Measurements from ENCODE around the gene TTC7B. TPM values are rescaled to one million over a fixed set of nuclear protein-coding genes. Genes with fewer than 3 reads are reported as not detected.

The TTC7B gene
- total and polyA plus RNA-seq, 2 experiments from 2014 or later, result 68.1 to 75.8 TPM

- Histone ChIP-seq H3K9me3 (ENCODE audit: low read depth) (no peaks in the 10 kb centered on the region), H3K4me3 (no peak overlapping the region), H3K36me3 (no peaks in the 10 kb centered on the region), H3K4me1 (ENCODE audit: low read depth) (peaks cover 13% of the 10 kb centered on the region), H3K27ac (no peak overlapping the region), H3K27me3 (no peaks in the 10 kb centered on the region)
- TF ChIP-seq, protein P1, sequence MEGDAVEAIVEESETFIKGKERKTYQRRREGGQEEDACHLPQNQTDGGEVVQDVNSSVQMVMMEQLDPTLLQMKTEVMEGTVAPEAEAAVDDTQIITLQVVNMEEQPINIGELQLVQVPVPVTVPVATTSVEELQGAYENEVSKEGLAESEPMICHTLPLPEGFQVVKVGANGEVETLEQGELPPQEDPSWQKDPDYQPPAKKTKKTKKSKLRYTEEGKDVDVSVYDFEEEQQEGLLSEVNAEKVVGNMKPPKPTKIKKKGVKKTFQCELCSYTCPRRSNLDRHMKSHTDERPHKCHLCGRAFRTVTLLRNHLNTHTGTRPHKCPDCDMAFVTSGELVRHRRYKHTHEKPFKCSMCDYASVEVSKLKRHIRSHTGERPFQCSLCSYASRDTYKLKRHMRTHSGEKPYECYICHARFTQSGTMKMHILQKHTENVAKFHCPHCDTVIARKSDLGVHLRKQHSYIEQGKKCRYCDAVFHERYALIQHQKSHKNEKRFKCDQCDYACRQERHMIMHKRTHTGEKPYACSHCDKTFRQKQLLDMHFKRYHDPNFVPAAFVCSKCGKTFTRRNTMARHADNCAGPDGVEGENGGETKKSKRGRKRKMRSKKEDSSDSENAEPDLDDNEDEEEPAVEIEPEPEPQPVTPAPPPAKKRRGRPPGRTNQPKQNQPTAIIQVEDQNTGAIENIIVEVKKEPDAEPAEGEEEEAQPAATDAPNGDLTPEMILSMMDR (IDR thresholded peaks at IDR 0.05; ENCODE audit: low read depth, low read length), result no peak
- DNase-seq (ENCODE audit: low read depth in 1 of 2, low spot score in 1 of 2), result no peak
Observed at GRCh38 chr14:90699016-90699415, 117.2 kb downstream of the TTC7B start.

GRCh38 chr14:90698379-90698869 is 117.8 kb downstream of the TTC7B start:
- no peaks in the 10 kb centered on the region for H3K27me3 ChIP-seq
- TF ChIP-seq, protein P1 (IDR thresholded peaks at IDR 0.05; ENCODE audit: low read depth, low read length), result no peak
- H3K36me3 ChIP-seq, result no peaks in the 10 kb centered on the region
- no peak overlapping the region for H3K27ac ChIP-seq
- H3K4me1 ChIP-seq (ENCODE audit: low read depth), result peaks cover 13% of the 10 kb centered on the region
- no peaks in the 10 kb centered on the region for H3K9me3 ChIP-seq (ENCODE audit: low read depth)
- H3K4me3 ChIP-seq, result no peak overlapping the region
- peak in 1 of 2 donors; percentile 76 for DNase-seq (ENCODE audit: low read depth in 1 of 2, low spot score in 1 of 2)

DNA sequence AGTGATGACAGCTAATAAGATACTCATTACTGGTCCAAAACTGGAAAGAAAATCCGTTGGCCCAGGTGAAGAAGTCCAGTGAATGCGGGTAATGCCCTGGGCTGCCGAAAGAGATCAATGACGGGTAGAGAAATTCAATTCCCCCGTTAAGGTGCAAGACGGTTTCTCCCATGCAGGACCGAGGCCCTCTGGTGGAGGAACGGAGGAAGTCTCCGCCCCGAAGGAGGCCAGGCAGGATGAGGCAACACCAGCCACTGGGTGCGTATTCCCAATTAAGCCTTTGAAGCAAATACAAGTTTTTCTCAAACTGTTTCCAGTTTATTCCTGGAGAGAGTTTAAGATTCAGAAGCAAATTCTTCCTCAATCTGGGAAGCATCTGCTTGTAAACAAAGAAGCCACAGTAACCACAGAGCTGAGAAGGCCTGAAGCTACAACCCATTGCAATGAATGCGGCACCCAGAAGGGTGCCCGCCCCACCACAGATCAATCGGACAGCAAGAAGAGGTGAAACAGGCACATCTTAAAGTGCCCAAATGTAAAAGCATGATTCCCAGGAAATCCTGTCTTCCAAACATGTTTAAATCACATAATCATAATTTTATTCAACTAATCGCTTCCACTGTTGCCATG is 118.5 kb downstream of the TTC7B start:
- Histone ChIP-seq H3K4me1 (ENCODE audit: low read depth) (peaks cover 13% of the 10 kb centered on the region), H3K27ac (no peak overlapping the region), H3K4me3 (no peak overlapping the region), H3K36me3 (no peaks in the 10 kb centered on the region), H3K9me3 (ENCODE audit: low read depth) (no peaks in the 10 kb centered on the region), H3K27me3 (no peaks in the 10 kb centered on the region)
- peak; percentile 82 to 88 for DNase-seq (ENCODE audit: low read depth in 1 of 2, low spot score in 1 of 2)
- TF ChIP-seq, protein P1 (IDR thresholded peaks at IDR 0.05; ENCODE audit: low read depth, low read length), result peak; percentile 95

GRCh38 chr14:90697132-90697531 is 119.1 kb downstream of the TTC7B start:
- H3K27ac ChIP-seq, result no peak overlapping the region
- no peak overlapping the region for H3K4me3 ChIP-seq
- no peaks in the 10 kb centered on the region for H3K9me3 ChIP-seq (ENCODE audit: low read depth)
- H3K27me3 ChIP-seq, result no peaks in the 10 kb centered on the region
- TF ChIP-seq, protein P1 (IDR thresholded peaks at IDR 0.05; ENCODE audit: low read depth, low read length), result no peak
- peaks cover 13% of the 10 kb centered on the region for H3K4me1 ChIP-seq (ENCODE audit: low read depth)
- no peaks in the 10 kb centered on the region for H3K36me3 ChIP-seq
- DNase-seq (ENCODE audit: low read depth in 1 of 2, low spot score in 1 of 2), result no peak

- Histone ChIP-seq H3K4me1 (ENCODE audit: low read depth) (peaks cover 13% of the 10 kb centered on the region), H3K4me3 (no peak overlapping the region), H3K9me3 (ENCODE audit: low read depth) (no peaks in the 10 kb centered on the region), H3K36me3 (no peaks in the 10 kb centered on the region), H3K27me3 (no peaks in the 10 kb centered on the region), H3K27ac (no peak overlapping the region)
- TF ChIP-seq, protein P1 (IDR thresholded peaks at IDR 0.05; ENCODE audit: low read depth, low read length), result no peak
- no peak for DNase-seq (ENCODE audit: low read depth in 1 of 2, low spot score in 1 of 2)
Observed at GRCh38 chr14:90696720-90697119, 119.5 kb downstream of the TTC7B start.

All from cardiac muscle cell (in vitro differentiated cells and primary cell).